ENCODE results near the gene IPO5.

IPO5 gene

GRCh38 chr13:98054301-98054700 lies 100.8 kb downstream of the IPO5 start:
- no peak overlapping the region for H3K4me3 ChIP-seq (ENCODE audit: low read depth, low read length)
- TF ChIP-seq CTCF (IDR thresholded peaks at IDR 0.05; ENCODE audit: borderline replicate concordance, insufficient read depth, low read depth, low read length), result no peak

- H3K4me3 ChIP-seq (ENCODE audit: low read depth, low read length), result no peak overlapping the region
- TF ChIP-seq CTCF (IDR thresholded peaks at IDR 0.05; ENCODE audit: borderline replicate concordance, insufficient read depth, low read depth, low read length), result no peak
Measured at GRCh38 chr13:98055623-98056022, 102.1 kb downstream of the IPO5 start.

- no peak overlapping the region for H3K4me3 ChIP-seq (ENCODE audit: low read depth, low read length)
- no peak for TF ChIP-seq CTCF (IDR thresholded peaks at IDR 0.05; ENCODE audit: borderline replicate concordance, insufficient read depth, low read depth, low read length)
Measured at GRCh38 chr13:98056839-98057410, 103.5 kb downstream of the IPO5 start.

GRCh38 chr13:98059276-98059675 lies 105.8 kb downstream of the IPO5 start:
- no peak for TF ChIP-seq CTCF (IDR thresholded peaks at IDR 0.05; ENCODE audit: borderline replicate concordance, insufficient read depth, low read depth, low read length)

GRCh38 chr13:98060282-98060681 lies 106.8 kb downstream of the IPO5 start:
- no peak for TF ChIP-seq CTCF (IDR thresholded peaks at IDR 0.05; ENCODE audit: borderline replicate concordance, insufficient read depth, low read depth, low read length)
- no peak overlapping the region for H3K4me3 ChIP-seq (ENCODE audit: low read depth, low read length)

More at GRCh38 chr13:98059276-98059675, 105.8 kb downstream of the IPO5 start:
- no peak overlapping the region for H3K4me3 ChIP-seq (ENCODE audit: low read depth, low read length)

GRCh38 chr13:98065468-98065867 lies 112.0 kb downstream of the IPO5 start:
- TF ChIP-seq CTCF (IDR thresholded peaks at IDR 0.05; ENCODE audit: borderline replicate concordance, insufficient read depth, low read depth, low read length), result no peak
- no peak overlapping the region for H3K4me3 ChIP-seq (ENCODE audit: low read depth, low read length)

- H3K4me3 ChIP-seq (ENCODE audit: low read depth, low read length), result no peak overlapping the region
- no peak for TF ChIP-seq CTCF (IDR thresholded peaks at IDR 0.05; ENCODE audit: borderline replicate concordance, insufficient read depth, low read depth, low read length)
Measured at GRCh38 chr13:98066636-98067035, 113.2 kb downstream of the IPO5 start.

Data from GM12875 (cell line).